ENCODE data around the gene PPP6R1. TPM values are rescaled to one million over a fixed set of nuclear protein-coding genes. Genes with fewer than 3 reads are reported as not detected.

PPP6R1 gene
- polyA plus RNA-seq, 2 donors = 29.8 to 30.6 TPM

DNA sequence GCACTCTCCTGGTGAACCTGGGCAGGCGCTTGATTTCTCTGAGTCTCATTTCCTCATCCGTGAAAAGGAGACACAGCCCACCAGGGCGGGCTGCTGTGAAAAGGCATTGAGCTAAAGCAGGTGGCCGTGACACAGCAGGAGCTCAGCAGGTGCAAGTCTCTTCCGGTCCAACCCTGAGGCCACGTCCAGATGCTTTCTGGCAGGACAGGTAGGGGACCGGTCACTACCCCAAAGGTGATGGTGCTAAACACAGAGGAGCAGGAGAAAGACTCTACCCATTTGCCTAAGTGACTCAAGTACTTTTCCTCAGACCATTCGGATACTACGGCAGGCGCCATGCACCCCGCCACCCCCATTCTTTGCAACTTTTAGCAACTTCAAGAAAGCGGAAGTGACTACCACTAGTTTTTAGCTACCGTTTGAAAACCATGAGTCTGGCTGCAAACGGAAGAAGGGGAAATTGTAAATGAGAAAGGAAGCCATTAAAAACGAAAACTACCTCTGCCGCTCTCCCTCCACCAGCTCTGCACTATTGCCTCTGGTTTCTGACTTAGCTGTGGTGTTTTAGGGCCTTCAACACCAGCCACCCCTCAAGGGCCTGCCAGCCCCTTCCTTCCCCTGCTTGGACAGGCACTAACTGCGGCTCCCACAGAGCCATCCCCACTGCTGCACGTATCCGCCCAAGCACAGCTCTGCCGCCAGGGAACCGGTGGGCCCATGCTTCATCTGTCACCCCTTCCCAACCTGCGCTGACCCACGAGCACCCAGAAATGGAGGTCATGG lies 4.8 kb downstream of the PPP6R1 start:
- peak overlapping the region; percentile 57 to 62 for H3K27ac ChIP-seq (ENCODE audit: low read depth in 2 of 2, low read length in 1 of 2)
- no peaks in the 10 kb centered on the region for H3K9me3 ChIP-seq (ENCODE audit: control insufficient read depth in 2 of 2, insufficient read depth in 1 of 2, low read depth in 1 of 2, low read length in 1 of 2)
- H3K4me3 ChIP-seq (ENCODE audit: low read depth in 1 of 2, low read length in 2 of 2) = peak overlapping the region; percentile 18 to 27
- peaks cover 0 to 12% of the 10 kb centered on the region in 2 donors for H3K36me3 ChIP-seq (ENCODE audit: control insufficient read depth in 2 of 2, insufficient read depth in 2 of 2, low read length in 1 of 2)
- 63 to 65% methylated on average over 23 of the region's 23 CpGs for WGBS, 2 donors
- H3K4me1 ChIP-seq (ENCODE audit: control insufficient read depth in 2 of 2, insufficient read depth in 2 of 2, low read length in 1 of 2) = peaks cover 24 to 37% of the 10 kb centered on the region in 2 donors
- no peaks in the 10 kb centered on the region for H3K27me3 ChIP-seq (ENCODE audit: control insufficient read depth in 1 of 2, insufficient read depth in 2 of 2, low read length in 2 of 2)

DNA sequence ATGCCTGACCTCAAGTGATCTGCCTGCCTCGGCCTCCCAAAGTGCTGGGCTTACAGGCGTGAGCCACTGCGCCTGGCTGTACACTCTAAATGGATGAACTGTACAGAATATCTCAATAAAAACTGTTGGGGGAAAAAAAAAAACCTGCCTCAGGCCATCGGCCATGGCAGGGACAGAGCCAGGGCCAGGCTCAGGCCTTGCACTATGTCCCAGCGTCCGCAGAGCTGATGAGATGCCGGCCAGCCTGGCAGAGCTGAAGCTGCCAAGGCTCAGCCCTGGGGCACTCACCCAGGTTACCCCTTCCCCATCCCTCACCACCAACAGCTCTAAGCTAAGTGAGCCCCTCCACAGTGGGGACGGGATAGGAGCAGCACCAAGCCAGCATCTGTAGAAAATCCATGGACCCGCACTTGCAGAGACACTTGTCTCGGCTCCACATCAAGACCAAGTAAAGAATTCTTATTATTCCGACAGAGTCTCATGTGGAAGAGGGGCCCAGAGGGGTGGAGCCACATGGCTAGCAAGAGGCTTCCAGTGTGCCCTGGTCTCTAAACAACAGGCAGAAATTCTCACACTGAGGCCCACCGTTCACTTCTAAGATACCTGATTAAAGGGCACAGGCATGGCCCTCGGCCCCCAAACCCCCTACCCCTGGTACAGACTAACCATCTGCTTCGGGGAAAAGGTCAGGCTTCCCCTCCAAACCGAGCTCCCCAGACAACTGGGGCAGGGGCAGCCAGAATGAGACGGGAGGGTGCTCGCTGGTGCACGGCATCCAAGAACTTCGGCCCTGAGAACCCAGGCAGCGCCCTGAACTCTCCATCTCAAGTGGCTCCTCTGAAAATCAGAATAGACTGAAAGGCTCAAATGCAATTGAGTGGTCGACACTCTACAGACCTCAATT lies 5.8 kb downstream of the PPP6R1 start:
- Histone ChIP-seq H3K36me3 (ENCODE audit: control insufficient read depth in 2 of 2, insufficient read depth in 2 of 2, low read length in 1 of 2) (peaks cover 0 to 17% of the 10 kb centered on the region in 2 donors), H3K27ac (ENCODE audit: low read depth in 2 of 2, low read length in 1 of 2) (peak overlapping the region in 1 of 2 donors; percentile 35)

DNA sequence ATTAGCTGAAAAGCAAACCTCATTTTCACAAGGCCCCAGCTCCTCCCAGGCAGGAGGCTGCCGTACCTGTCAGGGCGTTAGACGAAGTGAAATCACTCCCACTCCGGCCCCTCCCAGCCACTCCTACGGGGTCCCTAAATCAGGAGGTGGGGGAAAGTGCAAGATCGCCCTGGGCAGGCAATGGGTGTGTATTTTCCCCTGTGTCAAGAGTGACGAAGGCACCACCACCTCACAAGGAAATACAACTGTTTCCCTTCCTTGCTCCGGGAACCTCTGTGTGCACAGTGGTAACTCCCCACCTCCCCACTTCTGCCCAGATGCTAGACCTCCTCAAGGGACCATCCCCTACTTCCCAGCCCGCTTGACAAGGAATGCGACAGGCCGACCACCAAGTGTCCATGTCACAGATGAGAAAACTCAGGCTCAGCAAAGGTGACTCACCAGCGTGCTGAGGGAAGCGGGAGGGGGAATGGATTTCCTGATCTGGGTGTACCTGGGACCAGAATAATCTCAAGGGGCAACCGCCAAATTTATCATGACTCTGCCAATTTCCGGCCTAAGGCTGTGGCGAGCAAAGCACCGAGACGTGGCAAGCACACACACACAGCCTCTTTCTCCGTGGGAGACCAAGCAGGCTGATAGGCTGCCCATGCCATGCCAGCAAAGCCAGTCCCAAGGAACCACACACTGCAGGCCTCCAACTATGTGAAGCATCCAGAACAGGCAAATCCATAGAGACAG lies 7.3 kb downstream of the PPP6R1 start:
- Histone ChIP-seq H3K4me3 (ENCODE audit: low read depth in 1 of 2, low read length in 2 of 2) (no peak overlapping the region), H3K27me3 (ENCODE audit: control insufficient read depth in 1 of 2, insufficient read depth in 2 of 2, low read length in 2 of 2) (no peaks in the 10 kb centered on the region), H3K4me1 (ENCODE audit: control insufficient read depth in 2 of 2, insufficient read depth in 2 of 2, low read length in 1 of 2) (peaks cover 20 to 49% of the 10 kb centered on the region in 2 donors), H3K36me3 (ENCODE audit: control insufficient read depth in 2 of 2, insufficient read depth in 2 of 2, low read length in 1 of 2) (peaks cover 0 to 25% of the 10 kb centered on the region in 2 donors), H3K27ac (ENCODE audit: low read depth in 2 of 2, low read length in 1 of 2) (peak overlapping the region; percentile 50 to 87), H3K9me3 (ENCODE audit: control insufficient read depth in 2 of 2, insufficient read depth in 1 of 2, low read depth in 1 of 2, low read length in 1 of 2) (no peaks in the 10 kb centered on the region)
- 44 to 45% methylated on average over 19 of the region's 19 CpGs for WGBS, 2 donors

More for the DNA sequence above, 5.8 kb downstream of the PPP6R1 start:
- H3K9me3 ChIP-seq (ENCODE audit: control insufficient read depth in 2 of 2, insufficient read depth in 1 of 2, low read depth in 1 of 2, low read length in 1 of 2) = no peaks in the 10 kb centered on the region
- no peak overlapping the region for H3K4me3 ChIP-seq (ENCODE audit: low read depth in 1 of 2, low read length in 2 of 2)
- H3K27me3 ChIP-seq (ENCODE audit: control insufficient read depth in 1 of 2, insufficient read depth in 2 of 2, low read length in 2 of 2) = no peaks in the 10 kb centered on the region
- 81 to 82% methylated on average over 21 of the region's 21 CpGs for WGBS, 2 donors
- peaks cover 24 to 47% of the 10 kb centered on the region in 2 donors for H3K4me1 ChIP-seq (ENCODE audit: control insufficient read depth in 2 of 2, insufficient read depth in 2 of 2, low read length in 1 of 2)

DNA sequence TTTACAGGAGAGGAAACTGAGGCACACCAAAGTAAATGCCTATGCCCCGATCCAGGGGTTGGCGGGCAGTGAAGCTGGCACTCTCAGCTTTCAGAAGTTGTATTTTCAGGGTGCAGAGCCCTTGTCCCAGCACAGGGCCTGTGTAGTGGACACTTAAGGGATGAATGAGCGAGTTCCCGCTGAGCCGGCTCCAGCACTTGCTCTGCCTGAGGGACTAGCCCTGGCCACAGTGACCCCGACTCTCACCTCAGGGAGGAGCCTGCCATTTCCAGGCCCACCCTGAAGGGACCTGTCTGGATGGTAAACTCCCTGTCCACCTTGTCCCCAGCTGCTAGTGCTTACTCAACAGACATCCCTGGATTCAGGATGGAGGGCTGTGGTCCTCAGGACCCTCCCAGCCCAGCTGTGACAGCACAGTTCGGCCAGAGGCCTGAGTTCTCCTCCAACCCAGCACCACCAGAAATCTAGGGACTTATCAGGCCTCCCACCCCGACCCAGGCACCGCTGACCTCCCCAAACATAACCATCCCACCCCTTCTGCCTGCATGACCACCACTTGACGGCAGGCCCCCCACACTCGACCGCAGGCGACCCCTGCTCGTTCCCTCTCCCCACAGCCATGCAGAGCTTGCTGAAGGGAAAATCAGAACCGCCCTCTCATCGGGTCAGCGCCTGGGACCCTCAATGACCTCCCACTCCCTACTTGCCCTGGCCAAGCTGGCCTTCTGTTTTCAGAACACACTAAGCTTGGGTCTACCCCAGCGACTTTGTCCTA lies 8.4 kb downstream of the PPP6R1 start:
- no peaks in the 10 kb centered on the region for H3K9me3 ChIP-seq (ENCODE audit: control insufficient read depth in 2 of 2, insufficient read depth in 1 of 2, low read depth in 1 of 2, low read length in 1 of 2)
- no peaks in the 10 kb centered on the region for H3K27me3 ChIP-seq (ENCODE audit: control insufficient read depth in 1 of 2, insufficient read depth in 2 of 2, low read length in 2 of 2)
- peaks cover 0 to 28% of the 10 kb centered on the region in 2 donors for H3K36me3 ChIP-seq (ENCODE audit: control insufficient read depth in 2 of 2, insufficient read depth in 2 of 2, low read length in 1 of 2)
- WGBS, 2 donors = 92 to 93% methylated on average over 18 of the region's 18 CpGs
- peak overlapping the region in 1 of 2 donors; percentile 87 for H3K27ac ChIP-seq (ENCODE audit: low read depth in 2 of 2, low read length in 1 of 2)
- peaks cover 10 to 40% of the 10 kb centered on the region in 2 donors for H3K4me1 ChIP-seq (ENCODE audit: control insufficient read depth in 2 of 2, insufficient read depth in 2 of 2, low read length in 1 of 2)
- no peak overlapping the region for H3K4me3 ChIP-seq (ENCODE audit: low read depth in 1 of 2, low read length in 2 of 2)

DNA sequence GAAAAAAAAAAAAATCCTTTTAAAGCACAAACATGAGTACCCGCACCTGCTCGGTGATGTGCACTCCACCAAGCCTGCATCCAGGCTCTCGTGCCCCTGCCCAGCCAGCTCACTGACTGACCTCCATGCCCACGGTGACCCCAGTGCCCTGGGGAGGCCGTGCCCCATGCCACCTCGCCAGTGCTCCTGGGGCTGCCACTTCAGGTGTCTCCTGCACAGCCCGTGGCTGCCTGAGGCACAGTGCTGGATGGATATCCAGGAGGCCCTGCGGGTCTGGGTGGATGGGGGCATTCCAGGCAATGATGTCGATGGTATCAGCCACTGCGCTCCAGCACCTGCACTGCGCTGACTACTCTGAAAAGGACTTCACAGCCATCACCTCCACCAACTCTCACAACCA lies 9.0 kb downstream of the PPP6R1 start:
- Histone ChIP-seq H3K9me3 (ENCODE audit: control insufficient read depth in 2 of 2, insufficient read depth in 1 of 2, low read depth in 1 of 2, low read length in 1 of 2) (no peaks in the 10 kb centered on the region), H3K27me3 (ENCODE audit: control insufficient read depth in 1 of 2, insufficient read depth in 2 of 2, low read length in 2 of 2) (no peaks in the 10 kb centered on the region), H3K4me3 (ENCODE audit: low read depth in 1 of 2, low read length in 2 of 2) (no peak overlapping the region), H3K4me1 (ENCODE audit: control insufficient read depth in 2 of 2, insufficient read depth in 2 of 2, low read length in 1 of 2) (peaks cover 9 to 35% of the 10 kb centered on the region in 2 donors), H3K27ac (ENCODE audit: low read depth in 2 of 2, low read length in 1 of 2) (no peak overlapping the region), H3K36me3 (ENCODE audit: control insufficient read depth in 2 of 2, insufficient read depth in 2 of 2, low read length in 1 of 2) (peaks cover 0 to 34% of the 10 kb centered on the region in 2 donors)
- WGBS, 2 donors = 92 to 94% methylated on average over 11 of the region's 11 CpGs

DNA sequence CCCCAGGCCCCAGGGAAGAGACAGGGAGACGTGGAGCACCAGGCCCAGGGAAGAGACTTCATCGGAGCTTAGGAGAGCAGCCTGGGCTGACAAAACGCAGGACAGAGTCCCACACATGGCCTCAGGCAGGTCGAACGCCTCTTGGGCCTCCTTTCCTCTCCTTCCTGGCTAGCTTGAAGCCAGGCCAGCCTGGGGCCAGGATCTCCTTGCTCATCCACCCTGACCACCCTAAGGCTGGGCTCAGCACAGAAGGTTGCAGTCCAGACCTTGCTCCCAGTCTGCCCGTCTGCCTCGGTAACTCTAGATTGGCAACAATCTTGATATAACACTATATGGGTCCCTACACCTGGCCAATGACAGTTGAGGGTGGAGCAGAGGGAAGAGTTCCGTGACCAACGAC lies 10.1 kb downstream of the PPP6R1 start:
- peaks cover 0 to 42% of the 10 kb centered on the region in 2 donors for H3K36me3 ChIP-seq (ENCODE audit: control insufficient read depth in 2 of 2, insufficient read depth in 2 of 2, low read length in 1 of 2)
- H3K4me1 ChIP-seq (ENCODE audit: control insufficient read depth in 2 of 2, insufficient read depth in 2 of 2, low read length in 1 of 2) = peaks cover 3 to 34% of the 10 kb centered on the region in 2 donors

DNA sequence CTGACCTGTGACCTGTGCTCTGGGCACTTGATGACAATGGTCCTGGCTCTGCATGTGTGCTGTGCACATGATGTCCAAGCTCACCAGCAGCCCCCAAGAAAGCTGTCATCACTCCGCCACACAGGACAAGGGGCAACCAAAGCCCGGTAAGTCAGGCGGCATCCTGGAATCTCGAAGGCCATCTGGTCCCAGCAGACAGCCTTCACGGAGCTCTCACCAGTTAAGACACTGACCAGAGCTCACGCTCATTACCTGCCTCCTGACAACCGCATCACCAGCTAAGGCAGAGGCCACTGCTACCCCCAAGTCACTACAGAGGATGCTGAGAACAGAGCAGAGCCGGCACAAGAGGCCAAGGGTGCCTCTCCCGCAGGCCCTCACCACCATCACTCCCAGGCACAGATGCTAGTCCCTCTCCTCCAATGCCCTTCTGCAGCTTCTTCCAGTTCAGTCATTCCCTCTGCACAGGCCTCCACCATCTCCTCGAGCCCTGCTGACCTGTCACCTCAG lies 10.6 kb downstream of the PPP6R1 start:
- H3K27ac ChIP-seq (ENCODE audit: low read depth in 2 of 2, low read length in 1 of 2) = no peak overlapping the region

More for the DNA sequence above, 10.1 kb downstream of the PPP6R1 start:
- no peaks in the 10 kb centered on the region for H3K27me3 ChIP-seq (ENCODE audit: control insufficient read depth in 1 of 2, insufficient read depth in 2 of 2, low read length in 2 of 2)
- H3K9me3 ChIP-seq (ENCODE audit: control insufficient read depth in 2 of 2, insufficient read depth in 1 of 2, low read depth in 1 of 2, low read length in 1 of 2) = no peaks in the 10 kb centered on the region
- no peak overlapping the region for H3K4me3 ChIP-seq (ENCODE audit: low read depth in 1 of 2, low read length in 2 of 2)
- WGBS, 2 donors = 73 to 78% methylated on average over 9 of the region's 9 CpGs
- no peak overlapping the region for H3K27ac ChIP-seq (ENCODE audit: low read depth in 2 of 2, low read length in 1 of 2)

DNA sequence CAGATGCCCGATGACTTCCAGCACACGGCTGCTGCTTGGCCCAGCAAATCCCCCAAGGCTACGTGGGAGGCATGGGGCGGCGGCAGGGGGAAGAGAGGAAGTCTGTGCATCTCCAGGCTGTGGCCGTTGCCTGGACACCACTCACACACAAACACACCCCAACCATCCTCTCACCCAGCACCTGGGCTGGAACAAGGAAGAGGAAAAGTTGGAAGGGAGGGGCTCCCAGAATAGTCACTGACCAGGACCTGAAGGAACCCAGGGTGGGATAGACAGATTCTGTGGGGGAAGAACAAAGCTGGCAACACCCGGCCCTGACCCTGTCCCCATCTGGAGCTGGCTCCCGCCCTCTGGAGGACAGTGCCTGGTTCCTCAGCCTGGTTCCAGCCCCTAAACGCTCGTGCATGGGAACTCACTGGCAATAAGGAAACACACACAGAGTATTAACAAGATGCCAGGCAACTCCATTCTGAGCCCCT lies 11.2 kb downstream of the PPP6R1 start:
- 23 to 24% methylated on average over 10 of the region's 10 CpGs for WGBS, 2 donors
- Histone ChIP-seq H3K36me3 (ENCODE audit: control insufficient read depth in 2 of 2, insufficient read depth in 2 of 2, low read length in 1 of 2) (peaks cover 0 to 42% of the 10 kb centered on the region in 2 donors), H3K4me3 (ENCODE audit: low read depth in 1 of 2, low read length in 2 of 2) (no peak overlapping the region), H3K4me1 (ENCODE audit: control insufficient read depth in 2 of 2, insufficient read depth in 2 of 2, low read length in 1 of 2) (peaks cover 3 to 34% of the 10 kb centered on the region in 2 donors), H3K27ac (ENCODE audit: low read depth in 2 of 2, low read length in 1 of 2) (no peak overlapping the region), H3K27me3 (ENCODE audit: control insufficient read depth in 1 of 2, insufficient read depth in 2 of 2, low read length in 2 of 2) (no peaks in the 10 kb centered on the region), H3K9me3 (ENCODE audit: control insufficient read depth in 2 of 2, insufficient read depth in 1 of 2, low read depth in 1 of 2, low read length in 1 of 2) (no peaks in the 10 kb centered on the region)

More for the DNA sequence above, 10.6 kb downstream of the PPP6R1 start:
- WGBS, 2 donors = 80% methylated on average over 10 of the region's 10 CpGs
- H3K4me1 ChIP-seq (ENCODE audit: control insufficient read depth in 2 of 2, insufficient read depth in 2 of 2, low read length in 1 of 2) = peaks cover 3 to 34% of the 10 kb centered on the region in 2 donors
- H3K9me3 ChIP-seq (ENCODE audit: control insufficient read depth in 2 of 2, insufficient read depth in 1 of 2, low read depth in 1 of 2, low read length in 1 of 2) = no peaks in the 10 kb centered on the region
- peaks cover 0 to 42% of the 10 kb centered on the region in 2 donors for H3K36me3 ChIP-seq (ENCODE audit: control insufficient read depth in 2 of 2, insufficient read depth in 2 of 2, low read length in 1 of 2)
- no peaks in the 10 kb centered on the region for H3K27me3 ChIP-seq (ENCODE audit: control insufficient read depth in 1 of 2, insufficient read depth in 2 of 2, low read length in 2 of 2)
- no peak overlapping the region for H3K4me3 ChIP-seq (ENCODE audit: low read depth in 1 of 2, low read length in 2 of 2)

Measured in esophagus (tissue), 2 donors.